GM12872 (cell line): Measurements from ENCODE around the gene TMEM95.

Experiments used
- TF ChIP-seq, protein P1 (sequence below): IDR thresholded peaks from 3 replicates; pipeline ENCODE4 v1.5.1; 2011; ENCODE audit warnings: low read depth, mild to moderate bottlenecking, low read length, moderate library complexity; ENCODE audit not compliant: insufficient read depth

TMEM95 gene

GRCh38 chr17:7367918-7368598, 13.1 kb downstream of the TMEM95 start:
- TF ChIP-seq, protein P1, sequence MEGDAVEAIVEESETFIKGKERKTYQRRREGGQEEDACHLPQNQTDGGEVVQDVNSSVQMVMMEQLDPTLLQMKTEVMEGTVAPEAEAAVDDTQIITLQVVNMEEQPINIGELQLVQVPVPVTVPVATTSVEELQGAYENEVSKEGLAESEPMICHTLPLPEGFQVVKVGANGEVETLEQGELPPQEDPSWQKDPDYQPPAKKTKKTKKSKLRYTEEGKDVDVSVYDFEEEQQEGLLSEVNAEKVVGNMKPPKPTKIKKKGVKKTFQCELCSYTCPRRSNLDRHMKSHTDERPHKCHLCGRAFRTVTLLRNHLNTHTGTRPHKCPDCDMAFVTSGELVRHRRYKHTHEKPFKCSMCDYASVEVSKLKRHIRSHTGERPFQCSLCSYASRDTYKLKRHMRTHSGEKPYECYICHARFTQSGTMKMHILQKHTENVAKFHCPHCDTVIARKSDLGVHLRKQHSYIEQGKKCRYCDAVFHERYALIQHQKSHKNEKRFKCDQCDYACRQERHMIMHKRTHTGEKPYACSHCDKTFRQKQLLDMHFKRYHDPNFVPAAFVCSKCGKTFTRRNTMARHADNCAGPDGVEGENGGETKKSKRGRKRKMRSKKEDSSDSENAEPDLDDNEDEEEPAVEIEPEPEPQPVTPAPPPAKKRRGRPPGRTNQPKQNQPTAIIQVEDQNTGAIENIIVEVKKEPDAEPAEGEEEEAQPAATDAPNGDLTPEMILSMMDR: no peak

DNA sequence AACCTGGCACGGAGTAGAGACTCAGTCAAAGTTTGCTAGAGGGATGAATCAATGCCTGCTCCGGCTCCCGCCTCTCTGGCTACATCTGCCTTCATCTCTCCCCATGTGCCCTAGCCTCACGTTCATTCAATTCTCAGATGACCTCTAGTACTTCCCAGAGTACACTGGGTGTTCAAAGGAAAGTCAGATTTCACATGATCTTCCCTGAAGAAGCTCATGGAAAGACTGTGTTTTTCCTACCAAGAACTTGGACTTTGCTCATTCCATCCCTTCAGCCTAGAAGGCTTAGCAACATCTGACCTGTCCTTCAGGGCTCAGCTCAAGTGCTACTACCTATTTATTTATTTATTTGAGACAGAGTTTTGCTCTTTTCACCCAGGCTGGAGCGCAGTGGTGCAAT, 14.9 kb downstream of the TMEM95 start:
- TF ChIP-seq, protein P1: no peak

- TF ChIP-seq, protein P1: no peak
Measured at GRCh38 chr17:7370853-7371252, 15.9 kb downstream of the TMEM95 start.

DNA sequence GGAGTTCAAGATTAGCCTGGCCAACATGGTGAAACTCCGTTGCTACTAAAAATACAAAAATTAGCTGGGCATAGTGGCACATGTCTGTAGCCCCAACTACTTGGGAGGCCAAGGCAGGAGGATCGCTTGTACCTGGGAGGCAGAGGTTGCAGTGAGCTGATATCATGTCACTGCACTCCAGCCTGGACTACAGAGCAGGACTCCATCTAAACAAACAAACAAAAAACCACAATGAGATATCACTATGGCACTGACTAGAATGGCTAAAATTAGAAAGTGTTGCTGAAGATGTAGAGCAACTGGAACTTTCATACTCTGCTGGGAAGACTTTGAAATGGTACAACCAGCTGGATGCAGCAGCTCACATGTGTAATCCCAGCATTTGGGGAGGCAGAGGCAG, 19.4 kb downstream of the TMEM95 start:
- TF ChIP-seq, protein P1: no peak

- TF ChIP-seq, protein P1: no peak
Measured at GRCh38 chr17:7379134-7379533, 24.2 kb downstream of the TMEM95 start.

DNA sequence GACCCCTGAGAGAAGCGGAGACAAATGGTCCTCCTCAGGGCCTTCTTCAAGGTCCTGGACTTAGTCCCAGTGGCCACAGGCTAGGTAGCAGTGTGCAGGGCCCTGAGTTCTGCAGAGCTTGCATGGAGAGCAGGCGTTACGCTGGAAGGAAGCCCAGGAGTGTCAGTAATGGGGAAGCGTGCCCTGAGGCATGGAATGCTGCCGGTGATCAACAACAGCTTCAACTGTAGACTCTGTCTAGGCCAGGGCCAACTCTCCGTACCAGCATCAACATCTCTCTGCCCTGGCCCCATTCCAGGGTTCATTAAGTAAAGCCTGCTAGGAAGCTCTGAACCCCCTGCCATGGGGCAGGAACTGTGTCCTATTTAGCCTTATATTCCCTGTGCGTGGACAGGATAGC, 25.4 kb downstream of the TMEM95 start:
- TF ChIP-seq, protein P1: no peak

GRCh38 chr17:7380855-7381683, 26.1 kb downstream of the TMEM95 start, which contains the start of gene TNK1:
Gene TNK1 (plus strand): TSS chr17:7381089. CDS start chr17:7382927, 1,838 bp downstream.
- TF ChIP-seq, protein P1: no peak
